NB4 (cell line): ENCODE results near the gene RAP1GAP2.
A peak's percentile ranks its signal among the peaks of the same experiment; 100 is the strongest.

Experiments
- DNase-seq: peaks from one replicate; pipeline ENCODE4 v3.0.0; 2010; ENCODE audit warnings: low read depth
- H3K4me3 ChIP-seq: one replicate; pipeline ENCODE4 v1.5.1; 2011; ENCODE audit warnings: mild to moderate bottlenecking, low read depth, low read length, moderate library complexity
- MYC ChIP-seq: IDR thresholded peaks from 2 replicates; pipeline ENCODE4 v1.6.1; 2011; ENCODE audit warnings: low read depth, low read length
- POLR2A ChIP-seq: IDR thresholded peaks from 2 replicates; pipeline ENCODE4 v1.6.1; 2011; ENCODE audit warnings: mild to moderate bottlenecking; ENCODE audit not compliant: insufficient read length; ENCODE audit errors: extremely low read depth
- TF ChIP-seq, protein P1 (sequence below): IDR thresholded peaks from one replicate; pipeline ENCODE4 v1.5.1; 2012; ENCODE audit warnings: low read depth, low read length
- TF ChIP-seq, protein P2 (sequence below): IDR thresholded peaks from 2 replicates; pipeline ENCODE4 v1.6.1; 2011; ENCODE audit warnings: low read depth, low read length

Gene RAP1GAP2

DNA sequence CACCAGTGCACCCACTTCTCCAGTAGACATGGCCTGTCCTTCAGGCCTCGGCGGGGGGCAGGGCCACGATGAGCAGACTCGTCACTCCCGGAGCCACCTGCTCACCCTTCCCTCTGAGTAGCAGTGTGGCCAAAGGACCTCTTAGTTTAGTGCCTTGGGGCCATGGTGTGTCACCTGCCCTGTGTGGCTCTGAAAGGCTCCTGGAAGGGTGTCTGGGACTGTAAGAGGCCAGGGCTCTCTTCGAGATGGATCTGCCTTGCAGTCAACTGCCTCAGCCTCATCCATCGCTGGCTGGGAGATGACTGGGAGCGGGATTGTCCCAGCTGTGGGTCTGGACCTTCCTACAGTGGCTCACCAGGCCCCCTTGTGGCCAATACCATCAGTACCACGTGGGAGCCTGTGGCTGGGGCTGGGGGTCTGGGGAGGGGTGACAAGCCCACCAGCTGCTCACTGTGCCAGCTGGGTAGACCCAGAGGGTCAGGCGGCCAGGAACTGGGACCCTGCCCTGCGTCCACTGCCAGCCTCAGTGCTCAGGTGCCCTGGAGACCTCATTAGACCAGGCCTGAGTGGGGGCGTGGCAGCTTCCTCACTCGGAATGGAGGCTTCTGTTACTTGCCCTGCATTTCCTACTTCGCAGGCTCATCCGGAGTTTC is 133.8 kb downstream of the RAP1GAP2 start:
- DNase-seq, result peak; percentile 22
- no peak overlapping the region for H3K4me3 ChIP-seq
- TF ChIP-seq, protein P1, sequence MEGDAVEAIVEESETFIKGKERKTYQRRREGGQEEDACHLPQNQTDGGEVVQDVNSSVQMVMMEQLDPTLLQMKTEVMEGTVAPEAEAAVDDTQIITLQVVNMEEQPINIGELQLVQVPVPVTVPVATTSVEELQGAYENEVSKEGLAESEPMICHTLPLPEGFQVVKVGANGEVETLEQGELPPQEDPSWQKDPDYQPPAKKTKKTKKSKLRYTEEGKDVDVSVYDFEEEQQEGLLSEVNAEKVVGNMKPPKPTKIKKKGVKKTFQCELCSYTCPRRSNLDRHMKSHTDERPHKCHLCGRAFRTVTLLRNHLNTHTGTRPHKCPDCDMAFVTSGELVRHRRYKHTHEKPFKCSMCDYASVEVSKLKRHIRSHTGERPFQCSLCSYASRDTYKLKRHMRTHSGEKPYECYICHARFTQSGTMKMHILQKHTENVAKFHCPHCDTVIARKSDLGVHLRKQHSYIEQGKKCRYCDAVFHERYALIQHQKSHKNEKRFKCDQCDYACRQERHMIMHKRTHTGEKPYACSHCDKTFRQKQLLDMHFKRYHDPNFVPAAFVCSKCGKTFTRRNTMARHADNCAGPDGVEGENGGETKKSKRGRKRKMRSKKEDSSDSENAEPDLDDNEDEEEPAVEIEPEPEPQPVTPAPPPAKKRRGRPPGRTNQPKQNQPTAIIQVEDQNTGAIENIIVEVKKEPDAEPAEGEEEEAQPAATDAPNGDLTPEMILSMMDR, result peak; percentile 47
- TF ChIP-seq, protein P2, sequence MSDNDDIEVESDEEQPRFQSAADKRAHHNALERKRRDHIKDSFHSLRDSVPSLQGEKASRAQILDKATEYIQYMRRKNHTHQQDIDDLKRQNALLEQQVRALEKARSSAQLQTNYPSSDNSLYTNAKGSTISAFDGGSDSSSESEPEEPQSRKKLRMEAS, result peak; percentile 80
- no peak for TF ChIP-seq MYC

GRCh38 chr17:2931876-2932275 is 135.6 kb downstream of the RAP1GAP2 start:
- H3K4me3 ChIP-seq, result no peak overlapping the region
- no peak for TF ChIP-seq MYC
- TF ChIP-seq, protein P1, result no peak
- TF ChIP-seq POLR2A, result no peak
- TF ChIP-seq, protein P2, result no peak
- DNase-seq, result no peak

- TF ChIP-seq, protein P2, result no peak
- TF ChIP-seq, protein P1, result no peak
- TF ChIP-seq POLR2A, result no peak
- no peak for TF ChIP-seq MYC
Measured at GRCh38 chr17:2932946-2933345, 136.7 kb downstream of the RAP1GAP2 start.

GRCh38 chr17:2933606-2934005 is 137.4 kb downstream of the RAP1GAP2 start:
- TF ChIP-seq MYC (no peak), POLR2A (no peak)
- TF ChIP-seq, protein P2, result no peak
- TF ChIP-seq, protein P1, result no peak
- H3K4me3 ChIP-seq, result no peak overlapping the region
- DNase-seq, result no peak

More at GRCh38 chr17:2932946-2933345, 136.7 kb downstream of the RAP1GAP2 start:
- no peak for DNase-seq
- H3K4me3 ChIP-seq, result no peak overlapping the region

DNA sequence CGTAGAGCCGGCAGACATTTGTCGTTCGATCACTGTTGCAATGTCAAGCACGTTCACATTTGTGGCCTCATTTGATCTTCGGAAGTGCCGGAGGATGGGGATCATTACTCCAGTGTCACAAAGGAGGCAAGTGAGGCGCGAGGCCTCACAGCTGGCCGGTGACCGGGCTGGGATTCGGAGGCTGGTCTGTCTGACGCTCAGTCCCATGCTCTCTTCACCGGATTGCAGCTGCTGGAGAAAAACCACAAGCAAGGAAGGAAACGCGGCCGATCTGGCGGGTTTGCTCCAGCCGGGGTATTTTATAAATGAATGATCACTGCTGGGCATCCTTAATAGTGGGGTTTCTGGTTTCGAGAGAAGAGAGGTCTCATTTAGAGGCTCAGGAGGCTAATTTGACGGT is 139.4 kb downstream of the RAP1GAP2 start:
- no peak overlapping the region for H3K4me3 ChIP-seq
- no peak for DNase-seq

More for the DNA sequence above, 139.4 kb downstream of the RAP1GAP2 start:
- TF ChIP-seq, protein P1, result no peak
- TF ChIP-seq, protein P2, result no peak
- no peak for TF ChIP-seq MYC
- no peak for TF ChIP-seq POLR2A
